ENCODE data around the gene PRKCG.
"Not testable (repeated sequence)": the region's sequence is repeated elsewhere in the genome, so short reads cannot be mapped to it uniquely, and the experiment has no call there.

Gene PRKCG

GRCh38 chr19:53944933-53945332 lies 62.9 kb downstream of the PRKCG start:
- DNase-seq (ENCODE audit: low spot score) = no peak

- no peak for DNase-seq (ENCODE audit: low spot score)
These were observed 63.4 kb downstream of the PRKCG start for GRCh38 chr19:53945441-53945840.

GRCh38 chr19:53945998-53946397 lies 64.0 kb downstream of the PRKCG start:
- no peak for DNase-seq (ENCODE audit: low spot score)

- no peak for DNase-seq (ENCODE audit: low spot score)
These were observed 65.6 kb downstream of the PRKCG start for GRCh38 chr19:53947624-53948023.

GRCh38 chr19:53948611-53949010 lies 66.6 kb downstream of the PRKCG start:
- DNase-seq (ENCODE audit: low spot score) = not testable (repeated sequence)

GRCh38 chr19:53951436-53951835 lies 69.4 kb downstream of the PRKCG start:
- no peak for DNase-seq (ENCODE audit: low spot score)

- no peak for DNase-seq (ENCODE audit: low spot score)
These were observed 70.0 kb downstream of the PRKCG start for GRCh38 chr19:53951947-53952346.

- no peak for DNase-seq (ENCODE audit: low spot score)
These were observed 71.4 kb downstream of the PRKCG start for GRCh38 chr19:53953383-53953782.

All from globus pallidus (tissue), 1 donor.